A549 (cell line): ENCODE data around the gene IL2RA. TPM values are rescaled to one million over a fixed set of nuclear protein-coding genes. Genes with fewer than 3 reads are reported as not detected.

Experiments used
- ATAC-seq, 2 experiments: fragments of 200-7000 bp in 1 of 2; fragments of >200 bp in 1 of 2; cut with Nextera tagmentation in 1 of 2; cut with Tn5 transposase in 1 of 2; 3 replicates each; pipeline versions ENCODE4 v1.8.0 to v1.9.1; 2018 to 2020; ENCODE audit warnings: mild to moderate bottlenecking in 1 of 2, moderate library complexity in 1 of 2
- CTCF ChIA-PET: fragments of 300-600 bp; sonication (Branson Sonifier 250); formaldehyde crosslinking; extraction: SDS; loops from one replicate; lab custom pipeline; 2021; ENCODE audit warnings: antibody characterized with exemption, inconsistent platforms; lab: Yijun Ruan, JAX
- POLR2A ChIA-PET: fragments of 350-600 bp; formaldehyde crosslinking; extraction: SDS; loops from one replicate; lab custom pipeline; 2021; ENCODE audit warnings: antibody characterized with exemption, inconsistent platforms; lab: Yijun Ruan, JAX
- DNase-seq, 2 experiments: peaks; one replicate each; pipeline versions ENCODE4 v3.0.0 to v3.0.0-alpha.2; 2011 to 2016; ENCODE audit warnings: low read depth in 1 of 2, low spot score in 1 of 2
- FAIRE-seq: peaks from 2 replicates; lab custom pipeline; 2011; peaks lifted over from hg19 to GRCh38; lab: Jason Lieb, UNC
- H3K27ac ChIP-seq, 2 experiments: fragments of >200 bp; sonication (Bioruptor Twin); formaldehyde crosslinking; 3 replicates each; pipeline ENCODE4 v1.5.1; 2016 to 2017
- H3K4me1 ChIP-seq: fragments of >200 bp; sonication (Bioruptor Twin); formaldehyde crosslinking; 3 replicates; pipeline ENCODE4 v1.6.1; 2016
- H3K4me2 ChIP-seq: fragments of >200 bp; sonication (Bioruptor Twin); formaldehyde crosslinking; 3 replicates; pipeline ENCODE4 v1.6.1; 2016
- H3K4me3 ChIP-seq: fragments of >200 bp; sonication (Bioruptor Twin); formaldehyde crosslinking; 3 replicates; pipeline ENCODE4 v1.5.1; 2016
- H3K9me3 ChIP-seq: fragments of >200 bp; sonication (Bioruptor Twin); formaldehyde crosslinking; 3 replicates; pipeline ENCODE4 v1.6.1; 2016
- BHLHE40 ChIP-seq: IDR thresholded peaks from 2 replicates; pipeline ENCODE4 v1.6.1; 2012; ENCODE audit warnings: low read depth, low read length, inconsistent platforms
- CBX2 ChIP-seq: fragments of 200-600 bp; sonication (generic); IDR thresholded peaks from 2 replicates; pipeline ENCODE4 v1.6.1; 2016; ENCODE audit warnings: low read depth, mild to moderate bottlenecking, borderline replicate concordance
- CHD2 ChIP-seq: fragments of 150-350 bp; IDR thresholded peaks from 2 replicates; pipeline ENCODE4 v1.6.1; 2014; ENCODE audit warnings: low read length; ENCODE audit not compliant: partially characterized antibody
- EHF ChIP-seq: fragments of 250-450 bp; sonication (Bioruptor Pico); IDR thresholded peaks from 2 replicates; pipeline ENCODE4 v1.5.0; 2020; ENCODE audit warnings: mild to moderate bottlenecking
- FOXS1 ChIP-seq: fragments of 250-450 bp; sonication (Bioruptor Pico); IDR thresholded peaks from 2 replicates; pipeline ENCODE4 v1.5.0; 2020; ENCODE audit warnings: mild to moderate bottlenecking, moderate library complexity
- GATA3 ChIP-seq: IDR thresholded peaks from 2 replicates; pipeline ENCODE4 v1.6.1; 2012; ENCODE audit warnings: borderline replicate concordance
- HDAC2 ChIP-seq: fragments of 200-600 bp; sonication (generic); IDR thresholded peaks from 2 replicates; pipeline ENCODE4 v1.6.1; 2016
- HOXA7 ChIP-seq: fragments of 250-450 bp; sonication (Bioruptor Pico); IDR thresholded peaks from 2 replicates; pipeline ENCODE4 v1.5.0; 2020; ENCODE audit warnings: mild to moderate bottlenecking, moderate library complexity
- HOXB5 ChIP-seq: fragments of 250-450 bp; sonication (Bioruptor Pico); IDR thresholded peaks from 2 replicates; pipeline ENCODE4 v1.5.0; 2020; ENCODE audit warnings: mild to moderate bottlenecking, moderate library complexity
- JUNB ChIP-seq: fragments of >200 bp; sonication (Bioruptor Twin); formaldehyde crosslinking; IDR thresholded peaks from 2 replicates; pipeline ENCODE4 v1.6.1; 2016
- KDM5A ChIP-seq: fragments of 200-600 bp; sonication (generic); IDR thresholded peaks from 2 replicates; pipeline ENCODE4 v1.6.1; 2016; ENCODE audit warnings: antibody characterized with exemption, mild to moderate bottlenecking
- MAZ ChIP-seq: fragments of 150-350 bp; IDR thresholded peaks from 2 replicates; pipeline ENCODE4 v1.6.1; 2014; ENCODE audit warnings: antibody characterized with exemption, low read depth, low read length, borderline replicate concordance
- NFE2L2 ChIP-seq: fragments of 150-350 bp; conservative IDR thresholded peaks from 2 replicates; pipeline ENCODE4 v1.6.1; 2014; ENCODE audit warnings: low read length
- NPAS2 ChIP-seq: fragments of 250-450 bp; sonication (Bioruptor Pico); IDR thresholded peaks from 2 replicates; pipeline ENCODE4 v1.8.0; 2022; ENCODE audit warnings: mild to moderate bottlenecking, moderate library complexity, borderline replicate concordance
- NR3C1 ChIP-seq: fragments of >200 bp; sonication (Bioruptor Twin); formaldehyde crosslinking; IDR thresholded peaks from 3 replicates; pipeline ENCODE4 v1.6.1; 2017
- PHF8 ChIP-seq: fragments of 200-600 bp; sonication (generic); IDR thresholded peaks from 2 replicates; pipeline ENCODE4 v1.6.1; 2016; ENCODE audit warnings: low read depth, mild to moderate bottlenecking, antibody characterized with exemption, moderate library complexity, borderline replicate concordance
- POLR2A ChIP-seq: IDR thresholded peaks from 2 replicates; pipeline ENCODE4 v1.6.1; 2012; ENCODE audit warnings: mild to moderate bottlenecking, low read length
- POLR2AphosphoS2 ChIP-seq: conservative IDR thresholded peaks from 2 replicates; pipeline ENCODE4 v1.6.1; 2012; ENCODE audit warnings: low read length, improper control_type of control experiment, inconsistent platforms
- RARB ChIP-seq: fragments of 250-450 bp; sonication (Bioruptor Pico); IDR thresholded peaks from 2 replicates; pipeline ENCODE4 v1.8.0; 2021; ENCODE audit warnings: mild to moderate bottlenecking, moderate library complexity
- RFX5 ChIP-seq: fragments of 450-650 bp; IDR thresholded peaks from 2 replicates; pipeline ENCODE4 v1.7.1; 2014; ENCODE audit warnings: antibody characterized with exemption, mild to moderate bottlenecking, moderate library complexity
- RNF2 ChIP-seq: fragments of 200-600 bp; sonication (generic); IDR thresholded peaks from 2 replicates; pipeline ENCODE4 v1.6.1; 2016; ENCODE audit warnings: low read depth, mild to moderate bottlenecking, antibody characterized with exemption, moderate library complexity, borderline replicate concordance
- SMC3 ChIP-seq: fragments of >200 bp; sonication (Bioruptor Twin); formaldehyde crosslinking; IDR thresholded peaks from 3 replicates; pipeline ENCODE4 v1.6.1; 2018; ENCODE audit warnings: inconsistent platforms
- TFCP2L1 ChIP-seq: fragments of 250-450 bp; sonication (Bioruptor Pico); IDR thresholded peaks from 2 replicates; pipeline ENCODE4 v1.5.0; 2021; ENCODE audit warnings: mild to moderate bottlenecking
- ZSCAN20 ChIP-seq: fragments of 250-450 bp; sonication (Bioruptor Pico); IDR thresholded peaks from 2 replicates; pipeline ENCODE4 v1.8.0; 2022; ENCODE audit warnings: mild to moderate bottlenecking, moderate library complexity
- WGBS: methylation state at CpG from one replicate; pipeline ENCODE4 v1.1.6; 2017; ENCODE audit errors: missing lambda C conversion rate; 5-methylcytosine and 5-hydroxymethylcytosine counted together
- polyA plus RNA-seq, 4 experiments: library from polyadenylated mRNA; depleted of rRNA in 3 of 4; stranded (reverse); fragments of >200 nt; fragmentation: RNase III in 1 of 4; extraction: RNeasy Plus Mini Kit Qiagen cat#74134 plus additional on column Dnase treatment in 1 of 4; gene quantifications; 2 replicates in 3 of 4; 3 replicates in 1 of 4; pipeline ENCODE4 v1.2.3, GENCODE V29; 2011 to 2017
- TF ChIP-seq, protein P1 (sequence below): fragments of 250-450 bp; sonication (Bioruptor Pico); IDR thresholded peaks from 2 replicates; pipeline ENCODE4 v1.5.0; 2021; ENCODE audit warnings: mild to moderate bottlenecking, moderate library complexity, borderline replicate concordance
- TF ChIP-seq, protein P2 (sequence below): fragments of 450-650 bp; IDR thresholded peaks from 2 replicates; pipeline ENCODE4 v1.6.1; 2014; ENCODE audit warnings: antibody characterized with exemption
- TF ChIP-seq, protein P3 (sequence below): IDR thresholded peaks from 2 replicates; pipeline ENCODE4 v1.6.1; 2012
- TF ChIP-seq, protein P4 (sequence below): fragments of >200 bp; sonication (Bioruptor Twin); formaldehyde crosslinking; IDR thresholded peaks from 3 replicates; pipeline ENCODE4 v1.6.1; 2016

Gene IL2RA
- polyA plus RNA-seq, 2 of the 4 experiments (the other 2 are of a cell fraction) = not detected

DNA sequence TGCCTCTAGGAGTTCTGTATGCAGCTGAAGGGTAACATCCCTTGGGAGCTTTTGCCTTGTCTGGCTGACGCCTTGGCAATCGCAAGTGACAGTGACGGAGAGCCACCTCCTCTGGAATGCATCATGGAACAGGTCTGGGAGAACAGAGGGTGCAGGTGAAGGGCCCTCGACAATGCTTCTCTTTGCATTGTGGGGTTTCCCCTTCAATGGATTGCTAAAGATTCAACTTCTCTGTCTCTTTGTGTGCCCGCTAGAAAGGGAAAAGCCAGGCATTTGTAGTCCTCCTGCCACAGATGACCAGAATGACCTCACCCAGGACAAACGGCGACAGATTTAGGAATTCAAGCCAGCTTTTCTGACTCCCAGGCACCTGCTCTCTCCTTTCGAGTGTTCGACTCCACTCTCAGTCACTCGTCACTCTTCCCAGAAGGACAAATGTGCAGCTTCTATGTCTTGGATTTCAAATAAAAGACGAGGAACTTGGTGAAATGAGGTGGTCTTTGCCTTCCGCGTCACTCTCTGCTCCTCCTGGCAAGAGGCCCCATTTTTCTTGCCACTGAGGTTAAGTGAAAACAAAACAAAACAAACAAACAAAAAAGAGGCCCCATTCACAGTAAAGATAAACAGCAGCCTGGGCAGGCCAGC is 26.1 kb downstream of the IL2RA start:
- 67% methylated on average over 13 of the region's 13 CpGs for WGBS
- H3K4me2 ChIP-seq = no peak overlapping the region
- ChIA-PET CTCF (interaction anchor here (0.9 to 1.9 kb wide), 4 partner anchors 8 to 366 kb away, joined by 4 to 5 read pairs (median 4); no protein-coding TSS in a partner anchor), POLR2A (no interaction called here)
- DNase-seq (no peak), ATAC-seq (no peak), FAIRE-seq (no peak)
- TF ChIP-seq CHD2 (no peak), BHLHE40 (no peak), RNF2 (no peak), KDM5A (no peak), NPAS2 (no peak), JUNB (no peak), POLR2AphosphoS2 (no peak), SMC3 (no peak), HOXA7 (CRISPR knock-in tag) (no peak), FOXS1 (CRISPR knock-in tag) (no peak), RFX5 (no peak), ZSCAN20 (CRISPR knock-in tag) (no peak)
- TF ChIP-seq, protein P1, sequence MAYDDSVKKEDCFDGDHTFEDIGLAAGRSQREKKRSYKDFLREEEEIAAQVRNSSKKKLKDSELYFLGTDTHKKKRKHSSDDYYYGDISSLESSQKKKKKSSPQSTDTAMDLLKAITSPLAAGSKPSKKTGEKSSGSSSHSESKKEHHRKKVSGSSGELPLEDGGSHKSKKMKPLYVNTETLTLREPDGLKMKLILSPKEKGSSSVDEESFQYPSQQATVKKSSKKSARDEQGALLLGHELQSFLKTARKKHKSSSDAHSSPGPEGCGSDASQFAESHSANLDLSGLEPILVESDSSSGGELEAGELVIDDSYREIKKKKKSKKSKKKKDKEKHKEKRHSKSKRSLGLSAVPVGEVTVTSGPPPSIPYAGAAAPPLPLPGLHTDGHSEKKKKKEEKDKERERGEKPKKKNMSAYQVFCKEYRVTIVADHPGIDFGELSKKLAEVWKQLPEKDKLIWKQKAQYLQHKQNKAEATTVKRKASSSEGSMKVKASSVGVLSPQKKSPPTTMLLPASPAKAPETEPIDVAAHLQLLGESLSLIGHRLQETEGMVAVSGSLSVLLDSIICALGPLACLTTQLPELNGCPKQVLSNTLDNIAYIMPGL (CRISPR knock-in tag) = no peak
- TF ChIP-seq, protein P2, sequence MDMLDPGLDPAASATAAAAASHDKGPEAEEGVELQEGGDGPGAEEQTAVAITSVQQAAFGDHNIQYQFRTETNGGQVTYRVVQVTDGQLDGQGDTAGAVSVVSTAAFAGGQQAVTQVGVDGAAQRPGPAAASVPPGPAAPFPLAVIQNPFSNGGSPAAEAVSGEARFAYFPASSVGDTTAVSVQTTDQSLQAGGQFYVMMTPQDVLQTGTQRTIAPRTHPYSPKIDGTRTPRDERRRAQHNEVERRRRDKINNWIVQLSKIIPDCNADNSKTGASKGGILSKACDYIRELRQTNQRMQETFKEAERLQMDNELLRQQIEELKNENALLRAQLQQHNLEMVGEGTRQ = no peak
- TF ChIP-seq, protein P3, sequence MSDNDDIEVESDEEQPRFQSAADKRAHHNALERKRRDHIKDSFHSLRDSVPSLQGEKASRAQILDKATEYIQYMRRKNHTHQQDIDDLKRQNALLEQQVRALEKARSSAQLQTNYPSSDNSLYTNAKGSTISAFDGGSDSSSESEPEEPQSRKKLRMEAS = no peak
- H3K4me1 ChIP-seq = no peaks in the 10 kb centered on the region
- no peak overlapping the region for H3K4me3 ChIP-seq
- H3K9me3 ChIP-seq = peaks cover 7% of the 10 kb centered on the region; the same call in 2 of the 3 replicates
- no peak overlapping the region for H3K27ac ChIP-seq

DNA sequence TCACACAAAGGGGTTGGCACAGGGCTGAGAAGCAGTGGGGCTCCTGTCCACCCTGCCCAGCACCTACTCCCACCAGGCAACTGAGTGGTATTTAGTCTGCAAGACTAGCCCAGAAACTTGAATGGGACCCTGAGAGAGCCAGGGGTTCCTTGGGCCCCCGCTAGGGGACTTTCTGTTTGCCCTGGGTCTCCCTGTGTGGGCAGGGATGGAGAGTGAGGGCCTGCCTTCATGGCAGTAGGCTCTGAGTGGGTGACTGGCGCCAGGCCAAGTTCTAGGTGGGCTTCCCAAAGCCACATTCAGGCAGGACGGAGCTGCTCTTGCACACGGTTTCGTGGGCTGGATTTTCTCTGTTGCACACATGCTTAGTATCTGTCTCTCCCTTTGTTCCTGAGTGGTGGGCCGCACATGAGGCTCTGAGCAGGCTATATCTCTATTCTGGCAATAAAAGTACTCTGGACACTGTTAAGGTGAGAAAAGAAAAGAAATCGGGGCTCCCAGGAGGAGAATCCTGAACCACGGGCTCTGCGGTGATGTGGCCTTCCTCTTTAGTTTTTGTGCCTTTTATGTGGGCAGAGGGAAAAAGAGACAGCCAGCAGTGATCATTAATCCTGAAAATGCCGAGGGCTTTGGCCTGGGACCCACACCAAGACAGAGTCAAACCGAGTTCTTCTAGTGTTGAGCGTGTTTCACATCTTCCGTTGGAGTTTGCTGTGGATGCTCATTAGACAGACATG is 26.9 kb downstream of the IL2RA start:
- no peak for DNase-seq
- TF ChIP-seq ZSCAN20 (CRISPR knock-in tag) (no peak), EHF (CRISPR knock-in tag) (no peak), TFCP2L1 (CRISPR knock-in tag) (no peak), NR3C1 (no peak), POLR2A (no peak), PHF8 (no peak), HOXA7 (CRISPR knock-in tag) (no peak), FOXS1 (CRISPR knock-in tag) (no peak), GATA3 (no peak), RARB (no peak), HDAC2 (no peak), CBX2 (no peak), NFE2L2 (no peak), MAZ (no peak), HOXB5 (CRISPR knock-in tag) (no peak)
- TF ChIP-seq, protein P4, sequence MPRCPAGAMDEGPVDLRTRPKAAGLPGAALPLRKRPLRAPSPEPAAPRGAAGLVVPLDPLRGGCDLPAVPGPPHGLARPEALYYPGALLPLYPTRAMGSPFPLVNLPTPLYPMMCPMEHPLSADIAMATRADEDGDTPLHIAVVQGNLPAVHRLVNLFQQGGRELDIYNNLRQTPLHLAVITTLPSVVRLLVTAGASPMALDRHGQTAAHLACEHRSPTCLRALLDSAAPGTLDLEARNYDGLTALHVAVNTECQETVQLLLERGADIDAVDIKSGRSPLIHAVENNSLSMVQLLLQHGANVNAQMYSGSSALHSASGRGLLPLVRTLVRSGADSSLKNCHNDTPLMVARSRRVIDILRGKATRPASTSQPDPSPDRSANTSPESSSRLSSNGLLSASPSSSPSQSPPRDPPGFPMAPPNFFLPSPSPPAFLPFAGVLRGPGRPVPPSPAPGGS = no peak
- H3K4me2 ChIP-seq = no peak overlapping the region
- 64% methylated on average over 13 of the region's 13 CpGs for WGBS
- no peak overlapping the region for H3K27ac ChIP-seq
- H3K4me3 ChIP-seq = no peak overlapping the region
- POLR2A ChIA-PET = no interaction called here
- FAIRE-seq = no peak
- ATAC-seq = 0 out of 6 replicates have a peak, but pooled peaks have one; percentile 13 to 25
- no peaks in the 10 kb centered on the region for H3K4me1 ChIP-seq
- CTCF ChIA-PET = interaction anchor here (1.0 to 1.6 kb wide), 3 partner anchors 8 to 367 kb away, joined by 3 to 4 read pairs (median 4); no protein-coding TSS in a partner anchor
- H3K9me3 ChIP-seq = peaks cover 14% of the 10 kb centered on the region
